HG03103 (cell line): ENCODE measurements around the gene ANKRD11.

Source experiments
- ATAC-seq: cut with Tn5 transposase; IDR thresholded peaks from one replicate; pipeline ENCODE4 v1.9.1; 2021; ENCODE audit warnings: low read depth; ENCODE audit not compliant: unreplicated experiment

The ANKRD11 gene

DNA sequence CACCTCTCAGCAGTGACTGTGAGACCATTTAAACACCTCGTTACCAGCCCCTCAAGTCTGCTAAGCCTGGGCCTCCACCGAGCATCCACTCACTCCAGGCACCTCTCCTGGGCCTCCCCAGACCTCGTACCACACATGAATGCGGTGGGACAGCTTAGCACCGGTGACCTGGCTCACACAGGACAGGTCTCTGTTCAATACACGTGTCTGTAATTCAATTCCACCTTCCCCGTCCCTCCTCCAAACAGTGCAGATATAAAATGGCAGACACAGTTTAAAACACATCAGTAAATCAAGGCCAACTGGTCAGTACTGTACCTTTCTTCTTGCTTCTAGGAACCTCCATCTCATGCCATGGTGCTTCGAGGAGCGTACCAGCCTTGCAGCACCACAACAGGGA lies 199.0 kb downstream of the ANKRD11 start:
- ATAC-seq: no peak

DNA sequence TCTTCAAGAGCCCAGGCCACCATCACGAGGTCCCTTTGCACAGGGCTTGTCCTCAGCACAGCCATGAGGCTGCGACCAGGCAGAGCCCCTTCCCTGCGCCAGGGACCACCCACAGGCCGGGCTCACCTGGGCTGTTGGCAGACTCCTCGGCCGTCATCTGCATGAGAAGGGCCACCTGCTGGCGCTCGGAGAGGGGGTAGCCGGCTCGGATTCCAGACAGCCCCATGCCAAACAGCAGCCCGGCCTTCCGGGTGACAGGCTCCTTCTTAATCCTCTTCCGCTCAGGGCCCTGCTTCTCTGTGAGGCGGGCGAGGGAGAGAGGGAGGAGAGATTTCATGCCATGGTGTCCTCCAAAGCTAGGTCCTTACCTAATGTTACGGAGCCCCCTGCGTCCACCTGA lies 199.5 kb downstream of the ANKRD11 start:
- ATAC-seq: no peak

DNA sequence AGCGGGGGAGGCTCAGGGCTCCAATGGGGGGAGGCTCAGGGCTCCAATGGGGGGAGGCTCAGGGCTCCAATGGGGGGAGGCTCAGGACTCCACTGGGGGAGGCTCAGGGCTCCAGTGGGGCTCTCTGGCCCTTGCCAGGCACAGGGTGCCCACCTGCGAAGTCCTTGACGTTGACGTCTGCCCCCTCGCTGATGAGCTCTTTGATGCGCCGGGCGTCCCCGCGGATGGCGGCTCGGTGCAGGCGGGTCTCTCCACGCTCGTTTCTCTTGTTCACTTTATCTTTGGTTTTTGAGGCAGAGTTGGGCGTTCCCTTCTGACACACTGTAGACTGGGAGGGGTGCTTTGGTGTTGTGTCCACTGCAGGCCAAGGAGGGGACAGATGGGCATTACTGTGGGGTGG lies 199.9 kb downstream of the ANKRD11 start:
- ATAC-seq: no peak

DNA sequence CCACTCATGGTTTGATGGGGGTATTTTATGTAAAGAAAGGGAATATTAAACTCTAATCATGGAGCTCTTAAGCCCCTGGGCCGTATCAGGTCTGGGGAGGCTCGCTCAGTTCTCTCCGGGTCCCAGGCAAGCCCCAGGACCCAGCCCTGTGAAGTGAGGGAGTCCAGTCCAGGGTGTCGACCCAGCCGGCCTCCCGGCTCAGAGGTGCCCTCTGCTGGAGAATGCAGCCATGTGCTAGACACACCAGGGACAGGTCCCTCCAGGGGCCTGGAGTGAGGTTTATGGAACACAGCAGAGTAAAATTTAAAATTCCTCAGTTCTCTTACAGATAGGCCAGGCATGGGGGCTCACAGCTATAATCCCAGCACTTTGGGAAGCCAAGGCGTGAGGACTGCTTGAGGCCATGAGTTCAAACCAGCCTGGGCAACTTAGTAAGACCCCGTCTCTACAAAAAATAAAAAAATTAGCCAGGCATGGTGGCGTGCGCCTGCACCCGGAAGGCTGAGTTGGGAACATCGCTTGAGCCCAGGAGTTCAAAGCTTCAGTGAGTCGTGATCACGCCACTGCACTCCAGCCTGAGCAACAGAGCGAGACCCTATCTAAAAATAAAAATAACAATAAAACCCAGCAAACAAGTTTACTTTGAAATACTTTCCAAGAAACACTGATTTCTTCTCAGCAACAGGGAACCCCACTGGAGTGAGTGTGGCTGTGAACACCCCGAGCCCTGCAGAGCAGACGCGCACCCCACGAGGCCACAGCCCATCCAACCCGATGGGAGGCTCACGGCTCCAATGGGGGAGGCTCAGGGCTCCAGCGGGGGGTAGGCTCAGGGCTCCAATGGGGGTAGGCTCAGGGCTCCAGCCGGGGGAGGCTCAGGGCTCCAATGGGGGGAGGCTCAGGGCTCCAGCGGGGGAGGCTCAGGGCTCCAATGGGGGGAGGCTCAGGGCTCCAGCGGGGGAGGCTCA lies 200.6 kb downstream of the ANKRD11 start:
- ATAC-seq: no peak

DNA sequence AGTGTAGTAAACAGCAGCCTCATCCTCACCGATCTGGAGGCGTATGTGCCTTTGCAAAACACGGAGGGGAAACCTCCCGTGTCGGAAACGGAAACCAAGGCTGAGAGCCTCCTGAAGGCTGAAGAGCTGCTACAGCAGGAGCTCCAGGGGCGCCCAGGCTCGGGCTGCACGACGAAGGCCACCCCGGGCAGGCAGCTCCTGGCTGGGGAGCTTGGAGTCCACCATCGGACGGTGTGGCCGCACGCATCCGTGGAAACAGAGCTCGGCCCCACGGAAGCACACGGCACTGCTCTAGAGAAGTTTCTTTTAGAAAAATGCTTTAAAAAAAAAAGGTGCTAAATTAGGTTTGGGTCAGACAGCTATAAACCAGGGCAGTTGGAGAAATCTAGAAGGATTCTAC lies 201.4 kb downstream of the ANKRD11 start:
- ATAC-seq: no peak

DNA sequence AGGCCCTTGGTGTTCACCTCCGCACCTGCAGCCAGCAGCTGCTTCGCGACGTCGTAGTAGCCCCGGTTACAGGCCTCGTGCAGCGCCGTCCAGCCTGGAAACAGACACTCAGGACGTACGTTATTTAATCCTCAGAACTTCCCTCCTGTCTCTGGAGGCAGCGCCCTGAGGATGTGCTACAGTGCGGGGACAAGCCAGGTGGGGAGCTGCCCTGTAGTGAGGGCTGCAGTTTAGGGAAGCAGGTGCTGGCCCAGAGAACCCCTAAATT lies 201.8 kb downstream of the ANKRD11 start:
- ATAC-seq: no peak

DNA sequence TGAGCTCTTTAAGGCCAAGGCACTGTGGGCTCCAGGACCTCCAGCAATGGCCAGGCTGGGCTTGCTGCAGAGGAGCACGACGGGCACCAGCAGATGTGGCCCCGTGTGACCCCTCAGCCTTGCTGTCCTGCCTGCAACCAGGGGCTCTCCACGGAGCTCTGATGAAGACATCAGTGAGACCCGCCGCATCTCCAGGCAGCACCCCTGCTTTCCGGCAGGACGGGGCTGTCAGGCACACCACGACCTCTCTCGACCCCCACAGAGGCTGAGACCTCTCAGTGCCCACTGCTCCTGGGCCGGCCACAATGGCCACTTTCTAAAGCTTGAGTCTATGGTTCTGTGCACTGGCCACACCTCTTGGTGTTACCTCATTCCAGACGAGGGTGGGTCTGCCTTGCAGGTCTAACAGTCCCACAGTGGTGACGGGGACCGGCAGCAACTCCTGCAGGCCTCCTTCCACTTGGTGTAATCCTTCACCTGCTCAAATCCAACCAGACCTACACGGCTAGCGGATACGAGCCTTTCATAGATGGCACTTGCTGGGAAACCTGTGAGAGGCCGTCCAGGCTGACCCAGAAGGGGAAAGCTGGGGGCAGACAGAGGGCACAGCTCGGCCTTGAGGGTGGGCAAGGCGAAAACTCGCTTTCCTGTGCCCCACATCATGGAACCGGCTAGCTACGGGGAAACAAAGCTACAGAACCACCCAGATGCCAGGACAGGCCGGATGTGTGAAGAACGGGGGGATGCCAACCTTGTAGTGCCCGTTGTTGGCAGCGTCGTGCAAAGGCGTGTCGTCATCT lies 202.4 kb downstream of the ANKRD11 start:
- ATAC-seq: no peak

DNA sequence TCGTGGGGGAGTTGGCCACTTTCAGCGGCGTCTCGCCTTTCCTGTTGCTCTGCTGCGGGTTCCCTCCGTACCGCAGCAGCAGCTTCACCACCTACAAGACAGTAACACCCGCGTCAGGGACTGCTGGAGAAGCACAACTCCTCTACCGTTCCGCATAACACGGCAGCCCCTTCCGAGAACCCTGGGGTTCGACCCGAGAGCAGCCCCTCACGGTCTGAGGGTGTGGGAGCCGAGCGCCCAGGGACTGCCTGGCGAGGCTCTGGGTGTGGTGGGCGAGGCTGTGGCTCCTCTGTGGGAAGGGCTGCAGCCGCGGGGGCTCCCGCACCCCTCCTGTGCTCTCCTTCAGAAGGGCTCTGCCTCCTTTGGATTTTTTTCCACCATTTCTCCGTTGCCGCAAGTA lies 204.3 kb downstream of the ANKRD11 start:
- no peak for ATAC-seq

DNA sequence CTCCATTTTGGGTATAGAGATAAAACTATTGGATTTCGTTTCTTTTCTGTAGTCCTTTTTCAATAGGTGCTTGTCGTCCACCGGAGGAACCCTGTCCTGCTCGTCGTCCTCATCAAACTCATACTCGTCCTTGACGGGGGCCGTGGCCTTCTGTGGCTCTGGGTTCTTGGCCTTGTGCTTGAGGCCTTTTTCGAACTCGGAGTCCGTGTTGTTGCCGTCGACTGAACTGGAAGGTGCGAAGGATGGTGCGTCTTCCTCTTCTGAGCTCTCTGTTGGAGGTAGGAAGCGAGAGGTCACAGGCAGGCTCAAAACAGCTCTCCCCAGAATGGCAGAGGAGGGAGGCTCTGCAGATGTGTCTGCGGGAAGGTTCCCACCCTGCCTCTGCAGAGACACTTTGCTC lies 205.0 kb downstream of the ANKRD11 start:
- ATAC-seq: no peak

DNA sequence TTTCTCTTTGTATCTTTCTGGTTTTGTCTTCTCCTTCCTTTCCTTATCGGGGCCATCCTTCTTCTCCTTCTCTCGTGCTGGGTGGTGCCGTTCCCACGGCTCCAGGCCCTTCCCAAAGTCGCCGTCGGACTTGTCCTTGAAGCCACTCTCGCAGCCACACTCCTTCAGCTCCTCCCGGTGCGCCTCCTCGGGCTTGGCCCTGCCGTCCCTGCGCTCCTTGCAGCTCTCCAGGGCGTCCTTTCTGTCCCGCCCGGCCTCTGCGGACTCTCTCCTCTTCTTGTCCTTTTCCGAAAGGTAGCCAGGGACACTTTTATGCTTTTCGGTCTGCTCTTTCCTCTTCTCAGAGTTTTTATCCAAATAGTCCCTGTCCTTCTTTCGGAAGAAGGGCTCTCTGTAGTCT lies 206.9 kb downstream of the ANKRD11 start:
- ATAC-seq: no peak

DNA sequence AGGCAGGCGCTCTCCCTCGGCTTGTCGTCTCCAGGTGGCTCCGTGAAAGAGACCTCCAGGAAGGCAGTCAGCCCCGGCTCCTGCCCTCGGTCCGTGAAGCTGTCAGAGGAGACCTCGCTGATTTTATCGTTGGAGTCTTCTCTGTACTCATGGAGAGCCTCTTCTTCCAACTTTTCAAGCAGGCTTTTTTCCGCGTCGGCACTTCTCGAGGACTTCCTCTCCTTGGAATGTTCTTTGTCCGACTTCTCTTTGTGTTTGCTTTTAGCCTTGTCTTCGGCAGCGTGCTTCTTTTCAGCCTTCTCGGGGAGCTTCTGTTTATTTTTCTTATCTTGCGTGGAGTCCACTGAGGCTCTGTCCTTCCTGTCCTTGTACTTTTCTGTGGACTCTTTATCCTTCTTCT lies 207.8 kb downstream of the ANKRD11 start:
- ATAC-seq: no peak

DNA sequence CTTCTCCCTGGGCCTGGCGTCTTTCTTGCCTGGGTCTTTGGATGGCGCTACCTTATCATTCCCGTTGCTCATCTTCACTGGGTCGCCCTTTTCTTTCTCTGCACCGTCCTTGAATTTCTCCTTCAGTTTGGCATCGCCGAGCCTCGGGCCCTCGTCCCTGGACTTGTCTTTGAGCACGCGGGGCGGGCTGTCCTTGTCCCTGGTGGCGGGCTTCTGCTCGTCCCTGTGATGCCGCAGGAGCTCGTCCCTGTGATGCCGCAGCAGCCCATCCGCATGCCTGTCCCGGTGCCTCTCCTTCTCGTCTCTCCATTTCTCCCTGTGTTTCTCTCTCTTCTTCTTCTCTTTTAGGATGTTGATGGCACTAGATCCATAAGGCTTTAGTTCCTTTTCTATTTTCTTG lies 208.5 kb downstream of the ANKRD11 start:
- ATAC-seq: no peak

DNA sequence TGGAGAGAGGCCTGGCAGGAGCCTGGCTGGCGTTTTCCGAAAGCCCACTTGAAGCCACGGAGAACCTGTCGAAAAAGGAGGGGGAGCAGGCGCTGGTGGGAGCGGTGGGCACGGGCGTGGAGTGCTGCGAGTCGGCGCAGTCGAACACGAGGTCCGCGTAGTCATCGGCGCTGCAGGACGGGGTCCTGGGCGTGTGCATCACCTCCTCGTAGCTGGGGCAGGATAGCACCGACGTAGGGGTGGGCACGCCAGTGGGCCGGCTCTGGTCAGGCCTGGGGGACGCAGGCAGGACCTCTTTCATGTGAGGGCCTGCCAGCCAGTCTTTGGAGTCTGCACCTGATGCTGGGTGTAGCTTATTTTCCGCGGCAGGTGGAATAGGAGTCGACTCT lies 209.2 kb downstream of the ANKRD11 start:
- ATAC-seq: no peak

DNA sequence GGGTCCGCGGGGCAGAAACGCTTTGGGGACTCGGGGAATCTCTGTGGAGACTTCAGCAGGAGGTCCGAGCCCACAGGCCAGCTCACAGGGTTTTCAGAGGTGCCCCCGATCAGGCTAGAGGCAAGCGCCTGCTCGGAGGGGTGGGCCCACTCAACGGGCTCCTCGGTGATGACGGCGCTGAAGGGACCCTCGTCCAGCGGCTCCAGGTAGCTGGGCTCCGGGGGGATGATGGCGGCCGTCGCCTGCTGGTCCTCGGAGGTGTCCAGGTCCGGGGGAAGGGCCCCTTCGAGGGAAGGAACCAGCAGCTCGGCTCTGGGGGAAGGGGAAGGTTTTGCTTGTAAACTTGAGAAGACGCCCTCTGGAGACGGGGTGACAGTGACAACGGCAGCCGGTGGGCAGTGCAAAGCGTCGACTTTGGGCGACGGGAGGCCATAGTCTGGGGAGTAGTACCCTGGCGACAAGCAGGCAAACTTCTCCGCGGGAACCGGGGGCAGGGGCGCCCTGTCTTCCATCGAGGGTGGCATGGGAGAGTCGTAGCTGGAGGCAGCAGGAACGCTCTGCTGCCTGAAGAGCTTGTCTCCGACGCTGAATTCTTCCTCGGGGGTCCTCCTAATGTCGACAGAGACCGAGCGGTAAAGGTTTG lies 209.7 kb downstream of the ANKRD11 start:
- no peak for ATAC-seq

DNA sequence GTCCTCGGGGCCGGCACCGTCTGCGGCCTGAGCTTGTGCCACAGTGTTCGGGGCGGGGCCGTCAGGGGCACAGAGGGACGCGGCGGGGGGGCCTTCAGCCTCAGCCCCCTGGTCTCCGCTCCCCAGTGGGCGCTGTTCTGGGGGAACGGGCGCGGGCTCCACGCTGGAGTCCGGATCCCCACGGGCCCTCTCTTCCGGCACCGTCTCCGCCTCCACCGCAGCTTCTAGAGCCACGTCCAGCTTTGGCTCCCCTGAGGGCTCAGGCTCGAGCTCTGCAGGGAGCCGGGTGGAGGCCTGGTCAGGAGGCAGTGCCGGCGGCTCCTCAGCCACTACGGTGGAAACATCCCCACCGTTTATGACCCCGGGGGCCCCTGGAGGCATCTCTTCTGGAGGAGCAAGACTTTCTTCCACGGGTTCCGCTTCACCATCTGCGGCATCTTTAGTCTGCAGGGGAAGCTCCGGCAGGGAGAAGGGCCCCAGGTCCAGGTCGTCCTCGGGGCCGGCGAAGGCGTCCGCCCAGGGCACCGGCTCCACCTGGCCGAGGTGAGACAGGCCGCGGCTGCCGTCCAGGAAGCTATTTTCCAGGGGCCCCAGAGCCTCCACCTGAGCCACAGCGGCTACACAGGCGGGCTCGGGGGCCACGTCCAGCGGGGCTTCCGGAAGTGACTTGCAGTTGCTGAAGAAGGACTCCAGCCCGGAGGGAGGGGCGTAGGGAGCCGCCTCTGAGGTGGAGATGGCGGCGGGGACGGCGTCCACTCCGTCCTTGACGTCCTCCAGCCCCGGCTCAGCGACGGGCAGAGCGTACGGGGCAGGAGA lies 210.5 kb downstream of the ANKRD11 start:
- no peak for ATAC-seq

DNA sequence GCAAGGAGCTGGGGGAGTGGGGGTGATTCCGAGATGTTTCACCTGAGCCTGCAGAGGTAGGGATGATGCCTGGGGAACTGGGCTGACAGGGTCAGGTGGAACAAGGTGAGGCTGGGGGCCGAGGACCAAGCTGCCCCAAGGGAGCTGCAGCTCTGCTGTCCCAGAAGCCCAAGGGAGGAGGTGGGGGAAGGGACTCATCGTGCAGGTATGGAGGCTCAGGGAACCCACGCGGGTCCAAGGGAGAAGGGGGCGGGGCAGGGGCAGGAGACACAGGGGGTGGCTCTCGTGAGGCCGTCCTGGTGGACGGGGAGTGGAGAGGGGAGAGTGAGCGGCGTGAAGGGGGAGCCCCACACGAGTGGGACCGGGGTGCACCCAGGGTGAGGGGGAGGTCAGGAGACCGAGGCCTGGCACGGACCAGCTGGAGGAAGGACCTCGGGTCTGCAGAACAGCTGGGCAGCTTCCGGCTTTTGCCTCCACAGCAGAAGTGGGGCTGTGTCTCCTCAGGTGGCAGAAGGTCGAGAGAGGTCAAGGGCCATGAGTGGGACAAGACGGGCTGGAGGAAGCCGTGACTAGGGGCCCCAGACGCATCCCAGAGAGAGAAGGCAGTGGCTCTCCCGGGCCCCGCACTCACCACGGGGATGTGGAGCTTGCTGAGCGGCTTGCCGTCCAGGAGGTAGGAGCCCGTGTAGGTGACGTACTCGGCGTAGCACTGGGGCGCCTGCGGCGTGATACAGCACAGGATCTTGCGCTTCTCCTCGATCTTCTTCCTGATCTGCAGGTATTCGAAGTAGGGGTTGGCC lies 211.7 kb downstream of the ANKRD11 start:
- no peak for ATAC-seq

DNA sequence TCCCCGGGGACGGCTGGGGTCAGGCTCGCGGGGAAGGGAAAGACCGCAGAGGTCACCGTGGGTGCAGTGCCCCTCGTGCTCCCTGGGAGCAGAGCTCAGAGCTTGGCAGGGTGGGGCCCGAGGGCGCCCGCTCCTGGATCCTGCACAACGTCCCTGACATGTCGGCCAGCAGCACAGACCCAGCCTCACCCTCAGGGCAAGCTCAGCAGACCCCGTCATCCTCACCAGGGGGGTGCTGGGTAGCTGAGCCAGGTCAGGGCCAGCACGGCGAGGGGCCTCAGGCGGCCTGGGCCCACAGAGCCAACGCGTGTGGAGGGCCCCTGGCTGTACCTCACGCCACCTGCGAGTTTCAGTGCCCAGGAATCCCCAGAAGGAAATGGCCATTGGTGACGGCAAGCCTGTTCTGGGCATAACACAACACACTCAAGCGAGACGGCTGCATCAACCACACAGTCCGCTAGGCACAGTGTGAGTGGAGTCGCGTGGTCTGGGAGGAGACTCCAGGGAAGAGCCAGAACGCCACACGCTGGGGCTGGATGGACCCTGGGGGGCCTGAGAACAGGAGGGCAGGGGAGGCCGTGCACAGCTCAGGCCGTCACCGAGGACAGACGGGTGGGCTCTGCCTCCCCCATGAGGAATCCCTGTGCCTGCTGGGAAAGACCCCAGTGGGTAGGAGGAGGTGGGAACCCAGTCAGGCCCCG lies 212.6 kb downstream of the ANKRD11 start:
- ATAC-seq: no peak

DNA sequence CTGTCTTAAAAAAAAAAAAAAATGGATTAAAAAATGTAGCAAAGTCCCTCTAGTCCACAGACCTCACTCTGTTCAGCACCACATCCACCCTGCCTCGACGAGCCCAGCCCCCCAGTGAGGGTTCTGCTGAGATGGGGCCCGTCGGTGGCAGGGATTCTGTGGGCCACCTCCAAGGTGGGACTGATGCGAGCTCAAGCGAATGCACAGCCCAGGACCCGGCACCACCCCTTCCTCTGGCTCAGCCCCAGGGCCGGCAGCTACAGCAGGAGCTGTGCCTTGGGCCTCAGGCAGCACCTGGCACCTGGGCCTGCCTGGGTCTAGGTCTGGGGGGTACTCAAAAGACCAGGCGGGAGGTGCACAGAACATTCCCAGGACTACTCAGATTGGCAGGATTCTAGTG lies 213.3 kb downstream of the ANKRD11 start:
- no peak for ATAC-seq
